HEK293T (cell line): Measurements from ENCODE around the gene FBN2.

ENCODE experiments used
- FOXA1 ChIP-seq: fragments of 450-650 bp; IDR thresholded peaks from 2 replicates; pipeline ENCODE4 v1.6.1; 2016; ENCODE audit warnings: mild to moderate bottlenecking
- HDGF ChIP-seq: fragments of 450-650 bp; IDR thresholded peaks from 2 replicates; pipeline ENCODE4 v1.6.1; 2017; ENCODE audit warnings: antibody characterized with exemption, borderline replicate concordance
- TARDBP ChIP-seq: fragments of 450-650 bp; IDR thresholded peaks from 2 replicates; pipeline ENCODE4 v1.6.1; 2016

DNA sequence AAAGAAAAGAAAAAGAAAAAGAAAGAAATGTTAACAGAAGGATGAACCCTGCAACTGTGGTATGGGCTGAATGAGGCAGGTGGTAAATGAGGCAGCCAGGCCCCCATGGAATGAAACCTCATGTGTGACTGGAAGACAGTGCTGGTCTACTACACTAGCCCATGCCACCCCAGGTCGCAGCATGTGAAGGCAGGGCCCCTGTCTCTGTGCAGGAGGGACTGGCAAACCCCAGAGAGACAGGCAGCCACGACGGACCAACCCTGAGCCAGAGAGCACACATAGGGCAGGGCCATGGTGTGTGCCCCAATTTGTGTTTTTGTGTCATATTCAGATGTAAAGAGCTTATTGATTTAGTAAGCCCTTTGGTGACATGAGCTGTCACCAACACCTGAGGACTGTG is 198.5 kb downstream of the FBN2 start:
- no peak for TF ChIP-seq HDGF
- TF ChIP-seq FOXA1: no peak
- no peak for TF ChIP-seq TARDBP
